Activated T-cell treated with anti-CD3 and anti-CD28 coated beads, Interleukin-2, amount 50 U/mL, for 72 hours (primary cell): ENCODE results near the gene CFD. TPM values are rescaled to one million over a fixed set of nuclear protein-coding genes. Genes with fewer than 3 reads are reported as not detected.

ENCODE experiments used
- ATAC-seq, 2 donors: fragments of 150-1000 bp; cut with Tn5 transposase; replicated peaks in 1 of 2; 2 replicates each; pipeline ENCODE4 v1.10.0; 2021; ENCODE audit warnings: moderate library complexity in 2 of 2, mild to moderate bottlenecking in 1 of 2
- DNase-seq, 2 donors: peaks; one replicate each; pipeline ENCODE4 v3.0.0; 2021 to 2022; ENCODE audit warnings: mixed read lengths in 1 of 2
- H3K27ac Mint-ChIP-seq: one replicate; pipeline ENCODE4 v1.8.0; 2022; ENCODE audit warnings: mild to moderate bottlenecking, moderate library complexity, mixed read lengths
- H3K27me3 Mint-ChIP-seq: one replicate; pipeline ENCODE4 v1.8.0; 2022; ENCODE audit warnings: low read depth, mixed read lengths
- H3K36me3 Mint-ChIP-seq, 2 donors: one replicate each; pipeline ENCODE4 v1.8.0; 2022; ENCODE audit warnings: mixed read lengths in 2 of 2, mild to moderate bottlenecking in 1 of 2; ENCODE audit not compliant: insufficient read depth in 2 of 2
- H3K4me1 Mint-ChIP-seq: one replicate; pipeline ENCODE4 v1.8.0; 2022; ENCODE audit warnings: low read depth, mixed read lengths
- H3K4me3 Mint-ChIP-seq, 2 donors: one replicate each; pipeline ENCODE4 v1.8.0; 2022; ENCODE audit warnings: mild to moderate bottlenecking in 2 of 2, mixed read lengths in 2 of 2, moderate library complexity in 2 of 2
- H3K9me3 Mint-ChIP-seq, 2 donors: one replicate each; pipeline ENCODE4 v1.8.0; 2022; ENCODE audit warnings: mixed read lengths in 2 of 2
- total RNA-seq, 2 donors: library from RNA; stranded (reverse); gene quantifications; one replicate each; pipeline ENCODE4 v1.2.3, GENCODE V29; 2022

CFD gene
- total RNA-seq, 2 donors from 2014 or later: 2.1 to 3.1 TPM

DNA sequence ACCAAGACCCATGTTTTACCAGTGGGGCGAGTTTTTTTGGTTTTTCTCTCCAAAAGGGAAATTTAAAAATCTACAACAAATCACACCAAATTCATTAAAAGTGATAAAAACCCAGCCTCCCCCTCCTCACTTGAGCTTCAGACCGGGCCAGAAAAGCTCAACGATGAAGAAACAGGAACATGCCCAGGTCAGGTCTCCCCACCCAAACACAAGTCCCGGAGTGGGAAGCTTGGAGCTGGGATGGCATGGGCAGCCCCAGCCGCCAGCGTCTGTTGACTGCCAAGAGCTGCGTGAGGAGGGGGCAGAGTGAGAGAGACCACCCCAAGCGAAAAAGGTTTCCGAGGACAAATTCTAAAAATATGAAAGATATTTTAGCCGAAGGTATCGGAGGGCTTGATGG, 37.5 kb downstream of the CFD start:
- Mint-ChIP-seq H3K4me1 (peaks cover 16% of the 10 kb centered on the region), H3K36me3 (peaks cover 2% of the 10 kb centered on the region in 2 donors), H3K27ac (no peak overlapping the region), H3K9me3 (no peaks in the 10 kb centered on the region), H3K4me3 (no peak overlapping the region), H3K27me3 (no peaks in the 10 kb centered on the region)
- ATAC-seq (no peak), DNase-seq (no peak)

DNA sequence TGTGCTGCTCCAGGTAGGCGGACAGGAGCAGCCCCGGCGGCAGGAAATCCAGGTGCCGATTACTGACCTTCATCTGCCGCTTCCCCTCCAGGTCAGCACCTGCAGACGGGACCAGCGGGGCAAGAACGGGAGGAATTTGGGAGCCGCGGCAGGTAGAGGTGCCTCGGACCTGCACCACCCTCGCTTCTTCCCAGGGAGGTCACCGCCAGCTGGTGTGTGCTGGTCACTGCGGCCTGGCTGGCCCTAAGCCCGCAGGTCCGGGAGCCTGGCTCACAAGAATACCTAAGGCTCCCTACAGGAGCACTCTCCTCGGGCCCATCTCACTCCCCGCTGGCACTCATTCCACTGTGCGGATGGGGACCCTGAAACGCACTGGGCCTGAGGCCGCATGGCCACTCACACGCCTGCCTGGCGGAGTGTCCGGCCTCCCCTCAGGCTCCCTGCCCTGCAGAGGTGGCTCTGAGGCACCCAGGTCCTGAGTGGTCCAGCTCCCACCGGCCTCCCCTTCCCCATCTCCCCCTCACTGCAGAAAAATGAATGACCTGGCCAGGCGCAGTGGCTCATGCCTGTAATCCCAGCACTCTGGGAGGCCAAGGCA, 38.1 kb downstream of the CFD start:
- no peak for ATAC-seq
- H3K27ac Mint-ChIP-seq: no peak overlapping the region

DNA sequence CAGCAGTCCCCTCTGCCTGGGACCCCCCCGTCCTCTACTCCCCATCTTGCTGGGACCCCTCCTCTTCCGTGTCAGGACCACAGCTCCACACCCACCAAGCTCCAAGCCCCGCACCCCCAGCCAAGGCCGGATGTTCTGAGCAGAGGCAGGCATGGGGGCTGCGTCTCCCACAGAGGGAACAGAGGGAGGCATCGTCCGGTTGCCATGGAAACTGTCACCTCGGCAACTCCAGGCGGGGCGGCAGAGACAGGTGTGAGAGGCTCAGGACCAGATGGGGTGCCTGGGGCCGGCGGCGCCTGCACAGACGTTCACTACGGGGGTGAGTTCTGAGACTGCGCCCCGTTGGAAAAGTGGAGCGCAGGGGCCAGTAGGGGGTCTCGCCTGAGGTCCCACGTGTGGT, 39.2 kb downstream of the CFD start:
- no peak for ATAC-seq
- DNase-seq: peak in 1 of 2 donors; percentile 33
- H3K27ac Mint-ChIP-seq: no peak overlapping the region
- H3K9me3 Mint-ChIP-seq: no peaks in the 10 kb centered on the region
- H3K4me3 Mint-ChIP-seq: no peak overlapping the region
- H3K27me3 Mint-ChIP-seq: no peaks in the 10 kb centered on the region
- peaks cover 0 to 2% of the 10 kb centered on the region in 2 donors for H3K36me3 Mint-ChIP-seq
- H3K4me1 Mint-ChIP-seq: peaks cover 4% of the 10 kb centered on the region

More for the DNA sequence above, 38.1 kb downstream of the CFD start:
- Mint-ChIP-seq H3K4me1 (peaks cover 11% of the 10 kb centered on the region), H3K9me3 (no peaks in the 10 kb centered on the region), H3K4me3 (no peak overlapping the region), H3K36me3 (peaks cover 2% of the 10 kb centered on the region in 2 donors), H3K27me3 (no peaks in the 10 kb centered on the region)
- DNase-seq: no peak

DNA sequence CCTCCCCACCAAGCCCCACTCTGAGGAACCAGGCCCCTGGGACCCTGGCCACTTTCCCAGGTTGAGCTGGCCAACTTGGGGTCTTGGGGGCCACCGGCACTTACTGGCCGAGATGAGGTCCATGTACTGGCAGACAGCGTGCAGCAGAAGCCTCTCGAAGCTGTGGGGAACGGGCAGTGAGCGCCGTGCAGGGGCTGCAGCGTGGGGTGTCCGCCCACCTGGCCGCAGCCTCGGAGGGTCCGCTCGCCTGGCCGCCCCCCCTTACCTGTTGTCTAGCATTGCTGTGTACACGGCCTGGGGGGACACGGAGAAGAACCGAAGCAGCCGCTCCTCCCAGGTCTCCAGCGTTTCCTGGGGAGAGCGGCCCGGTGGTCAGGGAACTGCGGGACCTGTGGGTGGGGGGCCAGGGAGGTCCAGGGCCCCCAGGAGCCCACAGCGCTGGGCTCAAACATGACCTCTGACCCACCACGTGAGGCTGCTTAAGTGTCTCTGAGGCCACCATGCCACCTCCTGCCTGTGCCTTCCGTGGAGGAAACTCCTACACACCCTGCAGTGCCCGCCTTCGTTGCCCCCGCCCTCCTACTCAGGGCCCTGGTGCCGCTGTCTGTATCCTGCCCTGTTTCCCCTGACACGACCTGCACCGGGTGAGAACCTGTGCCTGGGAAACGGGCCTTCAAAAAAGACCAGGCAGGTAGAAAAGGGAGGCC, 40.0 kb downstream of the CFD start:
- Mint-ChIP-seq H3K4me1 (peaks cover 5% of the 10 kb centered on the region), H3K36me3 (peaks cover 0 to 2% of the 10 kb centered on the region in 2 donors), H3K4me3 (no peak overlapping the region), H3K27me3 (no peaks in the 10 kb centered on the region), H3K9me3 (no peaks in the 10 kb centered on the region), H3K27ac (no peak overlapping the region)
- DNase-seq: no peak
- ATAC-seq: no peak

DNA sequence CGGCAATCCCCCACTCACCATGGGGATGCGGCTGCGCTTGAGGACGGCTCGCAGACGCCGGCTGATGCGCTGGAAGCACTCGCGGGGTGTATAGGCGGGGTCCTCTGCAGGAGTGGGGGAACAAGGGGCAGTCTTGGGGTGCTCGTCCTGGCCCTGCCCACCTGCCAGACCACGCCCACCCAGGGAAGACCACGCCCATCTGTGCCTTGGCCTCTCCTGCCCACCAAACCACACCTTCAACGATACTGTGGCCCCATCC, 40.5 kb downstream of the CFD start:
- DNase-seq (no peak), ATAC-seq (no peak)
- H3K27ac Mint-ChIP-seq: no peak overlapping the region
- peaks cover 9% of the 10 kb centered on the region for H3K4me1 Mint-ChIP-seq
- H3K9me3 Mint-ChIP-seq: no peaks in the 10 kb centered on the region
- peaks cover 0 to 4% of the 10 kb centered on the region in 2 donors for H3K36me3 Mint-ChIP-seq
- no peak overlapping the region for H3K4me3 Mint-ChIP-seq
- H3K27me3 Mint-ChIP-seq: no peaks in the 10 kb centered on the region

DNA sequence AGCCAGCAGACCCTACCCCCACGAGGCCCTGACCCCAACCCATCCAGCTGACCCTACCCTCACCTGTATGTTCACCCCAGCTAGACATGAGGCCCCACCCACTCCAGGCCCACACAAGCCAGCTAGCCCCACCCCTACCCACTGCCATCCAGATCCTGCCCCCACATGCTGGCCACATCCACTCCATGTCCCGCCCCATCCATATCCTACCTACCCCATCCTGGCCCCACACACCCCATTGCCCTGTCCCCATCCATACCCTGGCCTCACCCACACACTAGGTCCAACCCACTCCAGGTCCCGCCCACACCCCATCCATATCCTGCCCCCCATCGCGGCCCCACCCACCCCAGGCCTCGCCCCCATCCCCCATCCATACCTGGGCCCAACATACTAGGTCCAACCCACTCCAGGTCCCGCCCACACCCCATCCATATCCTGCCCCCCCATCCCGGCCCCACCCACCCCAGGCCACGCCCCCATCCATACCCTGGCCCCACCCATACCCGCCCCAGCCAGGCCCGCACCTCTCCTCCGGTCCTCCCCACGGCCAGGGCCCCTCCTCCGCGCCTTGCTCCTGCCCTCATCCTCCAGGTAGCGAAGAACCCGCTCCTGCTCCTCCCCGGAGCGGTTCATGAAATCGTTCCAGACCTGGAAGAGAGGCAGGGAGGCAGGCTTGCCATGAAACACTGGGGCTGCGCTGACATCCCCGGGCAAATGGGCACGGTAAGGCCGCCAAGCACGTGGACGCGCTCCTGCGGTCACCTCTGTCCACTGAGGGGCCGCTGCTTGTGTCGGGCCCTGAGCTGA, 41.0 kb downstream of the CFD start:
- H3K27ac Mint-ChIP-seq: no peak overlapping the region

DNA sequence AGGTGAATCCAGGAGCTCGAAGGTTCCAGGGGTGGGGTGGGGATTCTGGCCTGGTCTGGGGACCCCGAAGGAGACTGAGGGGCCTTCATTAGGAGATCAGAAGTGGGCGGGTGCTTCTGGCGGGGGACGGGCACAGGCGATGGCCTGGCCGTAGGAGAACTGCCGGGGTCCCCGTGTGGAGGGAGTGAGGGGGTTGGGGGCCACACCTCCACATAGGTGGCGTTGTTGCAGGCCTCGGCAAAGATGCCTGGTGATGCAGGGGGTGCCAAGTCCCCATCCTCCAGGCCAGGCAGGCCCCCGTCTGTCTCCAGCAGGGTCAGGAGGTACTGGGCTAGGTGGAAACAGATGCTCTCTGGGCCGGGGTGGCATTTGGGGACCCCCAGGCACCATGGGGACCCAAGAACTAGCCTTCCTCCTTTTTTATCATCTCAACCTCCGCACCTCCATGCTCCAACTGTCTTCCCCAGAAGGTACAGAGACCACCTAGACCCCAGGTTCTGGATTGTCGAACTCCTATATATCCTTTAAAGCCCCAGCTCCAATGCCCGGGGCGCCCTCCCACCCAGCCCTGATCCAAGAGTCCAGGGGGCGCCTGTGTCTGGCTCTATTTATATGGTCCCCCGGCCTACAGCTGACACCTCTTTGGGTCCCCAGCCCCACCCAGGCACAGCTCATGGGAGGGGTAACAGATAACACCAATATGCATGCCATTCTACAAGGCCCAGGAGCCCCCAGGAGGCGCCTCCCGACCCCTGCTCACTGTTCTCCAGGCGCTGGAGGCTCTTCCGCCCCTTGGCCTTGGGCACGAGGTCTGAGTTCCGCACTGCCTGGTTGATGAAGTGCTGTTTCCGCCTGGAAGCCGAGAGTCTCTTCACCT, 42.0 kb downstream of the CFD start:
- no peaks in the 10 kb centered on the region for H3K9me3 Mint-ChIP-seq
- H3K36me3 Mint-ChIP-seq: peaks cover under 1 to 4% of the 10 kb centered on the region in 2 donors
- H3K4me1 Mint-ChIP-seq: peaks cover 17% of the 10 kb centered on the region
- H3K4me3 Mint-ChIP-seq: no peak overlapping the region
- H3K27ac Mint-ChIP-seq: no peak overlapping the region
- no peak for DNase-seq
- no peak for ATAC-seq
- H3K27me3 Mint-ChIP-seq: no peaks in the 10 kb centered on the region

More for the DNA sequence above, 41.0 kb downstream of the CFD start:
- Mint-ChIP-seq H3K27me3 (no peaks in the 10 kb centered on the region), H3K36me3 (peaks cover 0 to 4% of the 10 kb centered on the region in 2 donors), H3K4me3 (no peak overlapping the region), H3K9me3 (no peaks in the 10 kb centered on the region), H3K4me1 (peaks cover 9% of the 10 kb centered on the region)
- DNase-seq (peak in 1 of 2 donors; percentile 24), ATAC-seq (peak; percentile 53 to 56)

DNA sequence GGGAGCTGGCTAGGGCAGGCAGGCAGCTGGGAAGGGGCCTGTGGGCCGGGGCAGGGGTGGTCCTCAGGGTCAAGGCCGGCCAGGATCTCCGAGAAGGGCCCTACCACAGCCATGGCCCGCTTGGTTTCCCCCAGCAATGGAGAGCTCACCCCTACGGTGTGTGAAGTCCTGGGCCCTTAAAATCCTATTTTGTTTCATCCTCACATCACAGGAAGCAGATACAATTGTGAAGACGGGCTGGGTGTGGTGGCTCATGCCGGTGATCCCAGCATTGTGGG, 42.6 kb downstream of the CFD start:
- H3K9me3 Mint-ChIP-seq: no peaks in the 10 kb centered on the region
- no peak for ATAC-seq
- H3K4me1 Mint-ChIP-seq: peaks cover 23% of the 10 kb centered on the region
- no peak overlapping the region for H3K27ac Mint-ChIP-seq
- no peaks in the 10 kb centered on the region for H3K27me3 Mint-ChIP-seq
- H3K4me3 Mint-ChIP-seq: no peak overlapping the region
- H3K36me3 Mint-ChIP-seq: peaks cover 1 to 2% of the 10 kb centered on the region in 2 donors
- DNase-seq: no peak

DNA sequence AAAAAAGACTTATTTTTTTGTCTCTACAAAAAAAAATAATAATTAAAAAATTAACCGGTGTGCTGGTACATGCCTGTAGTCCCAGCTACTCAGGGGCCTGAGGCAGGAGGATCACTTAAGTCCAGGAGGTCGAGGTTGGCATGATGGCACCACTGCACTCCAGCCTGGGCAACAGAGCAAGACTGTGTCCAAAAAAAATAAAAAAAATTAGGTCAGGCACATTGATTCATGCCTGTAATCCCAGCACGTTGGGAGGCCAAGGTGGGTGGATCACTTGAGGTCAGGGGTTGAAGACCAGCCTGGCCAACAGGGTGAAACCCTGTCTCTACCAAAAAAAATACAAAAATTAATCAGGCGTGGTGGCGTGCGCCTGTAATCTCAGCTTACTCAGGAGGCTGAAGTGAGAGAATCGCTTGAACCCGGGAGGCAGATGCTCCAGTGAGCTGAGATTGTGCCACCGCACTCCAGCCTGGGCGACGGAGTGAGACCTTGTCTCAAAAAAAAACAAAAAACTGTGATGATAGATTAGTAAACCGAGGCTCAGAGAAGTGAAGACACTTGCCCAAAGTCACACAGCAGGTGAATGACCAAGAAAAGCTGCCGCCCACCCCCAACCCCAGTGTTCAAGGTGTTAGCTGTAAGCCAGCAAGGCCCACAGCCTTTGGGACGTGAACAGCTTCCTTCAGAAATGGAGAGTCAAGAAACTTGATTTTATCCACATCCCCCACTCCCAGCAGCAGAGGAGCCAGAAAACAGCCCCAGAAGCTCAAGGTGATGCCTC, 43.2 kb downstream of the CFD start:
- Mint-ChIP-seq H3K27me3 (no peaks in the 10 kb centered on the region), H3K4me3 (no peak overlapping the region), H3K9me3 (no peaks in the 10 kb centered on the region), H3K4me1 (peaks cover 29% of the 10 kb centered on the region), H3K36me3 (peaks cover 1 to 2% of the 10 kb centered on the region in 2 donors), H3K27ac (no peak overlapping the region)
- DNase-seq: no peak
- no peak for ATAC-seq

DNA sequence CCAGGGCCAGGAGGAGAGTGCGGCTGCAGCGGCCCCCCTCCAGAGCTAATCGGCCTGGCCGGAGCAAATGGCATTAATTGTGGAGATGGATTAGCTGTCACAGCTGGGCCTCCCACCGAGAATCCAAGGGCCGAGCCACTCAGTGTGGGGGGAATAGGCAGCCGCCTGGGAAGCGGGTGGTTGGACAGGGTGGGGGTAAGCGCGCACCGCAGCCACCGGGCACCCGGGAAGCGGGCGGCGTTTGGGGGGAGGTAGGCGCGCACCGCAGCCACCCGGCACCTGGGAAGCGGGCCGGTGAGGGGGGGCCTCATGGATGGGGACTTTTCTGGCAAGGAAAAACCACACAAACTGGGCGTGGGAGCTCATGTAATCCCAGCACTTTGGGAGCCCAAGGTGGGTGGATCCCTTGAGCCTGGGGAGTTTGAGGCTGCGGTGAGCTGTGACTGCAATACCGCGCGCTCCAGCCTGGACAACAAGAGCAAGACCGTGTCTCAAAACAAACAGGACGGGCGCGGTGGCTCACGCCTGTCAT, 43.9 kb downstream of the CFD start:
- Mint-ChIP-seq H3K27ac (no peak overlapping the region), H3K4me3 (no peak overlapping the region), H3K27me3 (no peaks in the 10 kb centered on the region), H3K36me3 (peaks cover 1 to 2% of the 10 kb centered on the region in 2 donors), H3K4me1 (peaks cover 35% of the 10 kb centered on the region), H3K9me3 (no peaks in the 10 kb centered on the region)
- DNase-seq: no peak
- ATAC-seq: no peak

DNA sequence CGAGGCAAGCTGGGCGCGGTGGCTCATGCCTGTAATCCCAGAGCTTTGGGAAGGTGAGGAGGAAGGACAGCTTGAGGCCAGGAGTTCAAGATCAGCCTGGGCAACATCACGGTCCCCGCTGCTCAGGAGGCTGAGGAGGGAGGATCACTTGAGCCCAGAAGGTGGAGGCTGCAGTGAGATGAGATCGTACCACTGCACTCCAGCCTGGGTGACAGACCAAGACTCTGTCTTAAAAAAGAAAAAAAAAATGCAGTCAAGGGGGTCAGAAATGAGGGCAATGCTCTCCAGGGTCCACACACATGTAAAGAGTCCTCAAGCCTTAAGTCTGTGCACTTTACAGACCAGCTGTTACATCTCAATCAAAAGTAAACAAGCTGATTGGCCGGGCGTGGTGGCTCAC, 45.1 kb downstream of the CFD start:
- peaks cover 4% of the 10 kb centered on the region in 2 donors for H3K36me3 Mint-ChIP-seq
- H3K9me3 Mint-ChIP-seq: no peaks in the 10 kb centered on the region
- ATAC-seq (no peak), DNase-seq (no peak)
- H3K4me1 Mint-ChIP-seq: peaks cover 47% of the 10 kb centered on the region
- no peak overlapping the region for H3K4me3 Mint-ChIP-seq
- no peaks in the 10 kb centered on the region for H3K27me3 Mint-ChIP-seq
- H3K27ac Mint-ChIP-seq: peak overlapping the region; percentile 61

DNA sequence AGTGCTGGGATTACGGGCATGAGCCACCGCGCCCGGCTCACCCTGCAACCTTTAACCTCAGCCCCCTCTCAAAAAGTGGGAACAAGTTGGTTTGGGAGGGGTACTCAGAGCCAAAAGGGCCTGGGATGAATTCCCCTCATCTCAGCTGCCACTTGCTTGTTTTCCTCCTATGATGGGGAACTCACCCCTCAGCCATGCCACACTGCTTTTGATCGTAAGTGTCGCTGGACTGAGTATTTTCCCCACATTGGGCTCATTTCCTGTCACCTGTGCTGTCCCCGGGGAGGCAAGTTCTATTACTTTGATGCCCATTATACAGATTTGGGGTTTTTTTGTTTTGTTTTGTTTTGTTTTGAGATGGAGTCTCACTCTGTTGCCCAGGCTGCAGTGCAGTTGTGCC, 47.0 kb downstream of the CFD start:
- no peak for ATAC-seq
- Mint-ChIP-seq H3K4me1 (peaks cover 60% of the 10 kb centered on the region), H3K27ac (peak overlapping the region; percentile 85), H3K4me3 (peak overlapping the region; percentile 49 to 67), H3K27me3 (no peaks in the 10 kb centered on the region), H3K9me3 (no peaks in the 10 kb centered on the region), H3K36me3 (peaks cover 4 to 10% of the 10 kb centered on the region in 2 donors)
- DNase-seq: no peak
